RWPE2 (cell line): ENCODE measurements around the gene RASGRP1.

ENCODE experiments used
- ATAC-seq: fragments of 200-7000 bp; cut with Tn5 transposase; 3 replicates; pipeline ENCODE4 v1.9.1; 2021; ENCODE audit warnings: low read depth
- DNase-seq: peaks from one replicate; pipeline ENCODE4 v3.0.0-alpha.2; 2020; ENCODE audit warnings: low spot score
- H3K27ac ChIP-seq: fragments of 450-650 bp; 2 replicates; pipeline ENCODE4 v1.5.1; 2017; ENCODE audit warnings: mild to moderate bottlenecking; ENCODE audit not compliant: poor library complexity, severe bottlenecking
- H3K27me3 ChIP-seq: fragments of 250-450 bp; sonication (Bioruptor Pico); 2 replicates; pipeline ENCODE4 v1.5.1; 2021; ENCODE audit warnings: mild to moderate bottlenecking, moderate library complexity; ENCODE audit not compliant: insufficient read depth, poor library complexity, severe bottlenecking
- H3K36me3 ChIP-seq: fragments of 250-450 bp; sonication (Bioruptor Pico); 2 replicates; pipeline ENCODE4 v1.5.1; 2020; ENCODE audit warnings: low read depth, mild to moderate bottlenecking, moderate library complexity
- H3K4me1 ChIP-seq: fragments of 250-450 bp; sonication (Bioruptor Pico); 2 replicates; pipeline ENCODE4 v1.5.1; 2021; ENCODE audit warnings: mild to moderate bottlenecking, moderate library complexity; ENCODE audit not compliant: insufficient read depth, poor library complexity, severe bottlenecking
- H3K4me3 ChIP-seq: fragments of 250-450 bp; sonication (Bioruptor Pico); 2 replicates; pipeline ENCODE4 v1.5.1; 2021; ENCODE audit warnings: mild to moderate bottlenecking, moderate library complexity; ENCODE audit not compliant: severe bottlenecking
- H3K9me3 ChIP-seq: fragments of 250-450 bp; sonication (Bioruptor Pico); 2 replicates; pipeline ENCODE4 v1.5.1; 2021; ENCODE audit warnings: mild to moderate bottlenecking, moderate library complexity; ENCODE audit not compliant: severe bottlenecking
- TF ChIP-seq, protein P1 (sequence below): fragments of 450-650 bp; IDR thresholded peaks from one replicate; pipeline ENCODE4 v1.5.1; 2017; ENCODE audit warnings: mild to moderate bottlenecking, moderate library complexity; ENCODE audit not compliant: poor library complexity, severe bottlenecking

Gene RASGRP1

GRCh38 chr15:38610748-38611147 lies 46.1 kb upstream of the RASGRP1 start:
- no peak overlapping the region for H3K4me3 ChIP-seq
- H3K9me3 ChIP-seq, result no peaks in the 10 kb centered on the region
- TF ChIP-seq, protein P1, sequence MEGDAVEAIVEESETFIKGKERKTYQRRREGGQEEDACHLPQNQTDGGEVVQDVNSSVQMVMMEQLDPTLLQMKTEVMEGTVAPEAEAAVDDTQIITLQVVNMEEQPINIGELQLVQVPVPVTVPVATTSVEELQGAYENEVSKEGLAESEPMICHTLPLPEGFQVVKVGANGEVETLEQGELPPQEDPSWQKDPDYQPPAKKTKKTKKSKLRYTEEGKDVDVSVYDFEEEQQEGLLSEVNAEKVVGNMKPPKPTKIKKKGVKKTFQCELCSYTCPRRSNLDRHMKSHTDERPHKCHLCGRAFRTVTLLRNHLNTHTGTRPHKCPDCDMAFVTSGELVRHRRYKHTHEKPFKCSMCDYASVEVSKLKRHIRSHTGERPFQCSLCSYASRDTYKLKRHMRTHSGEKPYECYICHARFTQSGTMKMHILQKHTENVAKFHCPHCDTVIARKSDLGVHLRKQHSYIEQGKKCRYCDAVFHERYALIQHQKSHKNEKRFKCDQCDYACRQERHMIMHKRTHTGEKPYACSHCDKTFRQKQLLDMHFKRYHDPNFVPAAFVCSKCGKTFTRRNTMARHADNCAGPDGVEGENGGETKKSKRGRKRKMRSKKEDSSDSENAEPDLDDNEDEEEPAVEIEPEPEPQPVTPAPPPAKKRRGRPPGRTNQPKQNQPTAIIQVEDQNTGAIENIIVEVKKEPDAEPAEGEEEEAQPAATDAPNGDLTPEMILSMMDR, result no peak
- no peak overlapping the region for H3K27ac ChIP-seq
- DNase-seq, result no peak
- no peaks in the 10 kb centered on the region for H3K36me3 ChIP-seq
- ATAC-seq, result no peak
- H3K4me1 ChIP-seq, result no peaks in the 10 kb centered on the region
- H3K27me3 ChIP-seq, result peaks cover 2% of the 10 kb centered on the region

- Histone ChIP-seq H3K9me3 (no peaks in the 10 kb centered on the region), H3K36me3 (no peaks in the 10 kb centered on the region), H3K27ac (no peak overlapping the region), H3K4me1 (no peaks in the 10 kb centered on the region), H3K4me3 (no peak overlapping the region), H3K27me3 (no peaks in the 10 kb centered on the region)
- TF ChIP-seq, protein P1, result no peak
- ATAC-seq (no peak), DNase-seq (no peak)
These were observed 44.6 kb upstream of the RASGRP1 start for GRCh38 chr15:38609097-38609738.

DNA sequence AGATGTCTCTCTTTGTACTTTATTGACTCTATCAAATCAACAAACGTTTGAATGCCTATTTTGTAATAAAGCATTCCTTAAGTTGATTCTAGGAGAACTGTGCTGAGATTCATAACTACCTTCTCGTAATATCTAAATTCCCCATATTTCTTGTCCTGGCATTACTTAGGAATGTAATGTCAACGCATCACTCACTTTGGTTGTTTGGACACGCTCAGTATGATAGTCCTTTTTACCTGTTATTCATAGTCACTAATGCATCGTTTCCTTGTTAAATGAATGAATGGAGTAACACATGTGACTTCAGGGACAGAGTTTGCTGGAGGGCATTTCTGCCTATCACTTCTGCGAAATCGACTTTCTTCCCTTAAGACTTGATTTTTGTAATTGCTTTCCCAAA lies 44.1 kb upstream of the RASGRP1 start:
- peak; percentile 53 for ATAC-seq
- Histone ChIP-seq H3K36me3 (no peaks in the 10 kb centered on the region), H3K27me3 (no peaks in the 10 kb centered on the region), H3K9me3 (no peaks in the 10 kb centered on the region), H3K4me1 (no peaks in the 10 kb centered on the region), H3K27ac (no peak overlapping the region), H3K4me3 (no peak overlapping the region)
- TF ChIP-seq, protein P1, result no peak
- DNase-seq, result no peak

- Histone ChIP-seq H3K27me3 (no peaks in the 10 kb centered on the region), H3K4me1 (no peaks in the 10 kb centered on the region), H3K9me3 (no peaks in the 10 kb centered on the region), H3K36me3 (no peaks in the 10 kb centered on the region), H3K4me3 (no peak overlapping the region), H3K27ac (no peak overlapping the region)
- TF ChIP-seq, protein P1, result no peak
- DNase-seq (no peak), ATAC-seq (no peak; the same call in 2 of the 3 replicates)
These were observed 41.1 kb upstream of the RASGRP1 start for GRCh38 chr15:38605744-38606143.

GRCh38 chr15:38603672-38604071 lies 39.1 kb upstream of the RASGRP1 start:
- Histone ChIP-seq H3K27me3 (no peaks in the 10 kb centered on the region), H3K27ac (no peak overlapping the region), H3K36me3 (no peaks in the 10 kb centered on the region), H3K4me1 (no peaks in the 10 kb centered on the region), H3K9me3 (no peaks in the 10 kb centered on the region), H3K4me3 (no peak overlapping the region)
- DNase-seq, result no peak
- TF ChIP-seq, protein P1, result no peak
- no peak for ATAC-seq
